HG03520 (cell line): Measurements from ENCODE around the gene STAC.

Experiments
- ATAC-seq: cut with Tn5 transposase; IDR thresholded peaks from one replicate; pipeline ENCODE4 v1.9.1; 2021; ENCODE audit warnings: mild to moderate bottlenecking, moderate library complexity; ENCODE audit not compliant: unreplicated experiment

The STAC gene

GRCh38 chr3:36380221-36381031 is at the start of gene STAC:
TSS of gene STAC (plus strand) at chr3:36380504. CDS start at chr3:36380644, 140 bp downstream.
- ATAC-seq: no peak

DNA sequence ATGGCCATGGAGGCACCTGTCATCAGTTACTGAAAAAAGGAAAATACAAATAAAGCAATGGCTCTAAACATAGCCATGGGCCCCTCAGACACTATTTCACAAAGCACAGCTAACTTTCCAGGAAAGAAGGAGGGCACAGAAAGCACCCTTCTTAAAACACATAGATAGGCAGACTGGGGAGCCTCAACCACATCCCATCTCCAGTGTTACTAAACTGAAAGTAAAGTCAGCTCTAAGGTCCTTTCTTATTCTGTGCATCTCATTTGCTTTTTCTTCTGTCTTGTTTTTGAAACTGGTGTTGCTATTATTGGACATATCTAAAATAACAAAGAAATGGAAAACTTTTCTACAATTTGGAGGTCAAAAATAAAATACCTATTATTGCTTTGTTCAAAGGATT is 48.2 kb upstream of the STAC start:
- no peak for ATAC-seq

DNA sequence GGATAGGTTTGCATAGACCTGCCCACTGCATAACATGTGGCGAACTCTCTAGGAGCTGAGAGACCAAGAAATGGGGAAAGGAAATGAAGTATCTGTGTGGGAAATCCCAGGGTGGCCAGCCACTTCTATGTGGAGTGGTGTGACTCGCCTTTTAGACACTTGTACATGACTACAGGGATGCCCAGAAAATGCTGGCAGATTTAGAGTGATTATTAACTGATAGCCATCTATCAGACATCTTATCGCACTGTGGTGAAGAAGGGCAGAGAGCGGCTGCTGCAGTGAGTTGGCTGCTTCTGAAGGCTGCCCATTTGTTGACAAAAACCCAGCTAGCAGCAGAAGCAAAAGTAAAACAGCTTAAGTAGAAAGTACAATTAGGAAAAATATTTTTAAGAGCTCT is 18.1 kb upstream of the STAC start:
- ATAC-seq: no peak

GRCh38 chr3:36362973-36363372 is 17.3 kb upstream of the STAC start:
- ATAC-seq: no peak

- ATAC-seq: no peak
These were observed 16.0 kb upstream of the STAC start for GRCh38 chr3:36364260-36364659.

GRCh38 chr3:36365829-36366228 is 14.5 kb upstream of the STAC start:
- no peak for ATAC-seq

DNA sequence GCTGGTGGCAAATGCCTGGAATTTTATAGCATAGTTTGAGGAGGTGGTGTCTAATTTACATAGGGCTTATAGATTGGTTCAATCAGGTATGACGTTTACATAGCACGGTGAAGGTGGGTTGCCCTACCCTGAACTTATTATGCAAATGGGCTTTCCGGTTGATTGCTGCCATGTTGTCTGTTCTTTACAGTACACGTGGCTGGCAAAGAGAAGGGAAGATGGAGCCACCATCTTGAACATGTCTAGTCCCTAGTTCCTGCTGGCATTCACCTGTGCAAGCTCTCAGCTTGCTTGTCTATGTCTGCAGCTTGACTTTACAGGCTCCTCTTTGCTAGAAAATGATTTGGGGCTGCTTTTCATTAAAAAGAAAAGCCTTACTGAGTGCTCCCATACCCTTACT is 14.0 kb upstream of the STAC start:
- no peak for ATAC-seq

GRCh38 chr3:36367912-36368573 is 12.3 kb upstream of the STAC start:
- ATAC-seq: no peak

- ATAC-seq: no peak
These were observed 7.8 kb upstream of the STAC start for GRCh38 chr3:36372534-36372935.

- ATAC-seq: no peak
These were observed 7.2 kb upstream of the STAC start for GRCh38 chr3:36373084-36373483.

DNA sequence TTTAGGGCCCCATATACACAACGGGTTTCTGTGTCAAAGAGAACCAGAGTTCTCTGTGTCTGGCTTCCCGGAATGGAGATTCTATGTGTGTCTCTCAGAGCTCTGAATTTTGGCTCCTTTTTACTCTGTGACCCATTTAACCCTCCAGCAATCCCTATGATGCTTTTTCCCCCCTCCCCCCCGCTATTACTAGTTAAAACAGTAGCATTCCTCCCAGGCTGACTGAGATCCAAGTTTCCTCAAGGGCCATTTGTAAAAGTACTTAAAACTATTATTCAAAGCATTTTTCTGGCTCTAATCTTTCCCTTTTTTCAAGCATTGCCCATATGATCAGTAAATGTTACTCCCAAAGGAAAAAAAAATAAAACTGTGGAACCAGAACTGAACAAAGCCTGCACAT is 6.6 kb upstream of the STAC start:
- ATAC-seq: no peak

- no peak for ATAC-seq
These were observed 458 bp upstream of the STAC start for GRCh38 chr3:36379872-36380220.

GRCh38 chr3:36381311-36381956 is 1.1 kb downstream of the STAC start:
- ATAC-seq: no peak

- no peak for ATAC-seq
These were observed 13.3 kb downstream of the STAC start for GRCh38 chr3:36393563-36393962.

DNA sequence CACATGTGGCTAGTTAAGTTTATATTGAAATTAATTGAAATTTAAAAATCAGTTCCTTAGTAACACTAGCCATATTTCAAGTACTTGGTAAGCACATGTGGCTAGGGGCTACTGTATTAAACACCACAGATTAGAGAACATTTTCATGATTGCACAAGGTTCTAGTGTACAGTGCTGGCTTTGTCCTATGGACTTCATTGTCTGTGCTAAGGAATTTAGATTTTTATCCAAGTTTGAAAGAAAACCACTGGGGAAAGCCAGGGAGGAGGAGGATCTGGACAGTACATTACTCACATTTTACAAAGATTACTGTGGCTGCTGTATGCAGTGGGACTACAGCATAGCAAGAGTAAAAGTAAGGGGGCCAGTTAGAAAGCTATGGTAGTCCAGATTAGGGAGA is 13.9 kb downstream of the STAC start:
- ATAC-seq: no peak

DNA sequence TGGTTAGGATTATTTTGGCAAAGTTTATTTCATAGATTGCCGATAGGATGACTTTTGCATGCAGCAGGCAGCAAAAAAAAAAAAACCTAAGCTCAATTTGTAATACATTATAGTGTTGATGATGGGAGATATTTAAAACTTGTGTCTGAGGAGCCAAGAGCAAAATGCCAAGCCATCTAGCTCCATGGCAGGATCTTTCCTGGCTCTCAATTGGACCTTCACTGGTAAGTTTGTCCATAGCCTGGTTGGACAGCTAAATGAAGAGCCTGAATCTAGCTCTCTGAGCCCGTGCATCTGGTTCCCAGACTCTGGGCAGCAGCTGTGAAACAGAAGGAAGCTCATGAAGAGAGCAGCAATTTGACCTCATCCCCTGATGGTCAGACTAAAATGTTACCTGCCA is 17.5 kb downstream of the STAC start:
- no peak for ATAC-seq

DNA sequence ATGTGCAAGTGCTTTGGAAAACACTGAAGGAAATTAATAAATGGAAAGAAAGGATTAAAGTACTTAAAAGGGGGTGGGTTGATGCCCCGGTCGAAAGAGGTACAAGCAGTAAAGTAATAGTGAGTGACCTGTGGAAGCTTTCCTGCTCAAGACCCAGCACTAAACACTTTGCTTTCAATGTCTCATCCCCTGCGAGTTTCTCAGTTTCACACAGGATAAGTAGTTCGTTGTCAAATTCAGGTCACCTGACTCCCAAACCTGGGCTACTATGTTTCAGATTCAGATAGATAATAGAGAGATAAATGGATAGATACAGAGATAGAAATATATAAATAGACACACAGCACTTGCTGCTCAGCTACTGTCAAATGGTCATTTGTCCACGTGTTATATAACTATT is 19.6 kb downstream of the STAC start:
- no peak for ATAC-seq

- ATAC-seq: no peak
These were observed 20.8 kb downstream of the STAC start for GRCh38 chr3:36401056-36401455.

- no peak for ATAC-seq
These were observed 23.4 kb downstream of the STAC start for GRCh38 chr3:36403661-36404060.

DNA sequence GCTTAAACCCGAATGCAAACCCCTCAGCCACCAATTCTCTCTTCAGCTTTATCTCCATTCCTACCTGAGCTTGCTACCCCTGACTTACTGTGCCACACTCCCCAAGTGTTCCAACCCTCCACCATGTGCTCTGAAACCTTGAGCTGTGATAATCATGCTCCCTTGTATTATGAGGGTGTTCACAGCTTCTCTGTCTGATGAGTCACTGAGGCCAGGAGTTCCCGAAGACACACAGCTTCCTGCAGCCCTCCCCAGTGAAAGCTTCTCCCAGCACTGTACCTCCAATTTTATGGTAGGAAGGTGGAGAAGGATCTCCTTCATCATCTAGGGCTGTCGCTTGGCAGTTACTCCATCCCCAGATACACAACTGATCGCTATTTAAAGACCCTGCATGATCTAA is 24.9 kb downstream of the STAC start:
- no peak for ATAC-seq

GRCh38 chr3:36408146-36408545 is 27.8 kb downstream of the STAC start:
- ATAC-seq: no peak

DNA sequence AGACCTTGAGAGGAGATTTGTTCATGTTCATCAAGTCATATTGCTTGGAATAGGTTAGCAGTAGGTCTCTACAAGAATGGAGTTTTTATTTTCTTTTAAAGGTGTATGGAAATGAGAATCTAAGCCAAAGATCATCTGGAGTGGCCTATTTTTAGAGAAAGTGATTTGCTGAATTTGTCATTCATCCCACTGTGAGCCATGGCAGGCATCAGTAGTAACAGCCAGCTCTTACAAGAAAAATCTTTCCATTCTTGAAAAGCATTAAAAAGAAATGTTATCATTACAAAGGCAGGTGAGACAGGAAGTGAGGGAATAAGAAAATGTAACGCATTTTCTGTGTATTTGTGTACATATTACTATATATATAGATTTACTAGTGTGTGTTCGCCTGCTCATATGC is 29.6 kb downstream of the STAC start:
- ATAC-seq: no peak
